GM10847 (cell line): ENCODE results near the gene CALM3.

ENCODE experiments used
- POLR2A ChIP-seq: IDR thresholded peaks from 2 replicates; pipeline ENCODE4 v1.6.1; 2011; ENCODE audit not compliant: insufficient read length; ENCODE audit errors: extremely low read depth

CALM3 gene

DNA sequence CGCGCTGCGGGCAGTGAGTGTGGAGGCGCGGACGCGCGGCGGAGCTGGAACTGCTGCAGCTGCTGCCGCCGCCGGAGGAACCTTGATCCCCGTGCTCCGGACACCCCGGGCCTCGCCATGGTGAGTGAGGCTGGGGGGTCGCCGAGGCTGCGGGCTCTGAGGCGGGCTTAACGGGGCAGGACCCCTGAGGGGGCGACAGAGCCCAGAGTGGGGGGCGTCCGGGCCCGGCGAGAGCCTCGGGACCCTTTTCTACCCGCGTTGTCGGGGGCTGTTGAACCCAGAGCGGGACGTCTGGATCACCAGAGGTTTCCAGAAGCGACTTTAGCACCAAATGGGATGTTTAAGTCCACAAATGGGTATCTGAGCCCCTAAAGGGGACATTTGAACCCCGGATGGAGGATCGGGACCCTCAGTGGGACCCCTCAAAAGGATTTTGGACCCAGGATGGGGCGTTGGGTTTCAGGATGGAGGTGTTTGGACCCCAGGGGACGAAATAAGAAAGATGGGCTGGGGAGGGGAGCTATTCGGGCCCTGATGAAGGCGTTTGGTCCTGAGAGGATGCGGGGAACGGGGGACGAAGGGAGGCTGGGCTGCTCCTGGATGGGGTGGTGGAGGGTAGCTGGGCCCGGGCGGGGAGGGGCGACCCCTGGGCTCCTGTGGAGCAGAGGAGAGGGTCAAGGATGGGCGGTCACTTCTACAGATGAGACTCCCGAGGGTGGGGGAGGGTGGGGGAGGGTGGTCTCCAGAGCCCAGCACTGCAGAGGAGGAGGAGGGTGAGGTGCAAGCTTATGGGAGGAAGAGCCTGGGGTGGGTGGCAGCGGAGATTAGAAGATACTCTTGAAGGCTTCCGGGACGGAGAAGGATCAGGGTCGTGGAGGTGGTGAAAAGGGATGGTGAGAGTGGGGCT is at the start of gene CALM3:
Gene CALM3 (plus strand): TSS at position 13 of the 907 bp plus-strand sequence. CDS start 105 bp downstream, at position 118.
- peak; percentile 70 for TF ChIP-seq POLR2A

DNA sequence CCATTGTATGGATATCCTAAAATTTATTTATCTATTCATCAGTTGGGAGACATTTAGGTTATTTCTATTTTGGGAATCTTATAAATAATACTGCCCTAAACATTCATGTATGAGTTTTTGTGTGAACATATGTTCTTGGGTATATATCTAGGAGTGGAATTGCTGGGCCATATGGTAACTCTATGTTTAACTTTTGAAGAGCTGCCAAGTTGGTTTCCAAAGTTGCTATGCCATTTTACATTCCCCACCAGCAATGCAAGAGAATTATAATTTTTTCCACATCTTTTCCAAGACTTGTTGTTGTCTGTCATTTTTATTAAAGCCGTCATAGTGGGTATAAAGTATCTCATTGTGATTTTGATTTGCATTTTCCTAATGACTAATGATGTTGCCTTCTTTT is 48.2 kb upstream of the CALM3 start:
- TF ChIP-seq POLR2A = no peak

DNA sequence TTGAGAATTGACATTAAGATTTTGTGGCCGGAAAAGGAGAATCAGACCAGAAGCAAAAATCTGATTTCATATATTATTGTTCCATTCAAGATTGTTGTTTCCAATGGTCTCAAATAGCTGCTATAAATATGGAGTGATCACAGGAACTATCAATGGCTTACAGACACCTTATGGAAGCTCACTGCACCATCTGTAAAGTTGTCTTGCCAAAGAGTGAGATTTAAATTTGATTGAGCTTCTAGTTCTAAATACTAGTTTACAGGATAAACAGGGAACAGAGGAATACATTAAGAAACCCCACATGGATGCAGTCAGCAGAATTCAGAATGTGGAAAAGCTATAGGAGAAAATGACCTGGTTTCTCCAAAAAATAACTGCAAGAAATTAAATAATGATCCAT is 47.0 kb upstream of the CALM3 start:
- TF ChIP-seq POLR2A = no peak

DNA sequence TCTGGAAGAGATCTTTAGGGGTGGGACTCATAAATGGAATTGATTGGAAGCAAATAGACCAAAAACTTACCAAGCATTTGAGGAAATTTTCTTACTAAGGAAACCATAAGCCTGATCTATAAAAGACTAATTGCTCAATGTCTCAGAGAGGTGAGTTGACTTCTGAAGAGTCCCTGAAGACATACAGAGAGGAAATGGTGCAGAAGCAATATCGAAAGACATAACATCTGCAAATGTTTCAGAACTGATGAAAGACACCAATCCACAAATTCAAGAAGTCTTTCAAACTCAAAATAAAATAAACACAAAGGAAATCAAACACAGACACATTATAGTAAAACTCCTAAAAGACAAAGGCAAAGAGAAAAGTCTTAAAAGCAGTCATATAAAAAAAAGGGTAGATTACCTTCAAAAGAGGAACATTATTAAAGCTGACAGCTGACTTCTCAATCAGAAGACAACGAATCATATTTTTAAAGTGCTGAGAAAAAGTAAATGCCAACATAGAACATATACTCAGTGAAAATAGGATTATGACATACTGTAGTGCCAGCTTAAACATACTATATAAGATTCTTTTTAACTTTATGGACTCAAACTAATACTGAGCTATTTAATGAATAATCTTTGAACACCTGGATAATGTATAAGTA is 45.4 kb upstream of the CALM3 start:
- TF ChIP-seq POLR2A = no peak

DNA sequence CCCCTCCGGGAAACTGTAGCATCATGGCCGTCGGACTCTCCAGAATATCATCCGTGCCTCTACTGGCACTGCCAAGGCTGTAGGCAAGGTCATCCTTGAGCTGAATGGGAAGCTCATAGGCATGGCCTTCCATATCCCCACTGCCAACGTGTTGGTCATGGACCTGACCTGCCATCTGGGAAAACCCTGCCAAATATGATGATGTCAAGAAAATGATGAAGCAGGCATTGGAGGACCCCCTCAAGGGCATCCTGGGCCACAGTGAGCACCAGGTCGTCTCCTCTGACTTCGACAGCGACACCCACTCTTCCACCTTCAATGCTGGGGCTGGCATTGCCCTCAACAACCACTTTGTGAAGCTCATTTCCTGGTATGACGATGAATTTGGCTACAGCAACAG is 41.9 kb upstream of the CALM3 start:
- no peak for TF ChIP-seq POLR2A

DNA sequence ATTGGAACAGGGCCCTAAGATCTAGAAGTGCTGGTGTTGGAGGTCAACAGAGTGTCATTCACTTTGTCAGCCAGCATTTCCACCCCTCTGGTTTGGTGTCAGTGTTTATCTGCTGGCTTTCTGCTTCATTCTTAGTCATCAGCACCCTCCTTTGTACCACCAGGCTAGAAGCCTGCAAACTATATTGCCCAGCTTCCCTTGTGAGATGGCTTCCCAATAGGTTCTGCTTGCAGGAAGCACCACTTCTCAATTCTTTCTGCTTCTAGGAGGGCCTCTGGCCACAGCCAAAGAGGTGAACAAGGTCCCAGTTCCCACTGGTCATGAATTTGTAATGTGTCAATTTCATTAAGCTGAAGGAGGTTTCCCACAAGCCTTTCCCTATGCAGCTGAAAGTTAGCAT is 36.4 kb upstream of the CALM3 start:
- TF ChIP-seq POLR2A = no peak

DNA sequence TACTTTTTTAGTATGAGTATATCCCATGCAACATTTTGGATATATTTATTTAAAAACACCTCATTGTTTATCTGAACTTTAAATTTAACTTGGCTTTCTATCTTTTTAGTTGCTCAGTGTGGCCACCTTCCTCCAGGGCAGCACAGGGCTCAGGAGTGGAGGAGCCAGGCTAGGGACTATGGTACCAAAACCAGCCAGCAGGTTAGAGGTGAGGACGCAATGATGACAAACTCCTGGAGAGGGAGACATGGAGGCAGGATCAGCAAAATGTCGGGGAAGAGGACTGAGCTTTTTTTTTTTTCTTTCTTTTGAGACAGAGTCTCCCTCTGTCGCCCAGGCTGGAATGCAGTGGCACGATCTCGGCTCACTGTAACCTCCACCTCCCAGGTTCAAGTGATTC is 29.6 kb upstream of the CALM3 start:
- TF ChIP-seq POLR2A = no peak

DNA sequence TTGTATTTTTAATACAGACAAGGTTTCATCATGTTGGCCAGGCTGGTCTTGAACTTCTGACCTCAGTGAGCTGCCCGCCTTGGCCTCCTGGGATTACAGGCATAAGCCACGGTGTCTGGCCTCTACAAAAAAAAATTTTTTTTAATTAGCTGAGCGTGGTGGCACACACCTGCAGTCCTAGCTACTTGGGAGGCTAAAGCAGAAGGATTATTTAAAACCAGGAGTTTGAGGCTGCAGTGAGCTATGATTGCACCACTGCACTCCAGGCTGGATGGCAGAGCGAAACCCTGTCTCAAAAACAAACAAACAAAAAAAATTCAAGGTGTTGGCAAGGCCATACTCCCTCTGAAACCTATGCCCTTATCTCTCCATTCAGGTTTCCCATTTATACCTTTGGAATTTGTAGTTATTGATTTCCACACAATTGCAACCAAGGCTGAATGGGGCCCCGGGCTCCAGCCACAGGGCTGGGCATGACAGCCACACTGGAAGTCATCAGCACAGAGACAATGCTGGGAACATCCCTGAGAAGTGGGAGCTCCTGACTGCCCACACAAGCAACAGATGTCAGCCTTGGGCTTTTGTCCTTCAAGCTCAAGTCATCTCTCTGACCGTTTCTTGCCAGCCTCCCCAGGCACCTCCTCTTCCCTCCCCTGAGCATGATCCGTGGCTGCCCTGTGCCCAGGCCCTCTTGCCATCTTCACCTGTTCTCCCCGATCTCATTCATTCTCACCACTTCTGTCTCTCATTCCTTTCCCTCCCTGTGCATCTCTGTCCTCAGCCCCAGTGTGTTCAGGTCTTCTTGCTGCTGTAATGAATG is 27.2 kb upstream of the CALM3 start:
- no peak for TF ChIP-seq POLR2A

DNA sequence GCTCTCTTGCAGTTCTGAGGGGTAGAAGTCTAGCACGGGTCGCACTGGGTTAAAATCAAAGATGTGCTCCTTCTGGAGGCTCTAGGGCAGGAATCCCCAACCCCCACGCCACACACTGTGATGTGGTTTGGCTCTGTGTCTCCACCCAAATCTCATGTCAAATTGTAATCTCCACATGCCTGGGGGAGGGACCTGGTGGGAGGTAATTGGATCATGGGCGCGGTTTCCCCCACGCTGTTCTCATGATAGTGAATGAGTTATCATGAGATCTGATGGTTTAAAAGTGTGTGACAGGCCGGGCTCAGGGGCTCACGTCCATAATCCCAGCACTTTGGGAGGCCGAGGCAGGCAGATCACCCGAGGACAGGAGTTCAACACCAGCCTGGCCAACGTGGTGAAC is 26.6 kb upstream of the CALM3 start:
- no peak for TF ChIP-seq POLR2A

DNA sequence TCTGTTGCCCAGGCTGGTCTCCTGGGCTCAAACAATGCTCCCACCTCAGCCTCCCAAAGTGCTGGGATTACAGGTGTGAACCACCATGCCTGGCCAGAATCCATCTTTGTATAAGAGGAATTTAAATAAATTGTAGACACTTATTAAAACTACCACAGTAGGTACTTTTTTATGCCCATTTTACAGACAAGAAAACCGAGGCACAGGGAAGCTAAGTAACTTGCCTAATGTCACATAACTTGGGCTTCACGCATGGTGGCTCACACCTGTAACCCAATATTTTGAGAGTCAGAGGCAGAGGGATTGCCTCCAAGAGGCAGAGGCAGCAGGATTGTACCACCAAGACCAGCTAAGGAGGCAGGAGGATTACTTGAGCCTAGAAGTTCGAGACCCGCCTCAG is 22.7 kb upstream of the CALM3 start:
- TF ChIP-seq POLR2A = no peak

DNA sequence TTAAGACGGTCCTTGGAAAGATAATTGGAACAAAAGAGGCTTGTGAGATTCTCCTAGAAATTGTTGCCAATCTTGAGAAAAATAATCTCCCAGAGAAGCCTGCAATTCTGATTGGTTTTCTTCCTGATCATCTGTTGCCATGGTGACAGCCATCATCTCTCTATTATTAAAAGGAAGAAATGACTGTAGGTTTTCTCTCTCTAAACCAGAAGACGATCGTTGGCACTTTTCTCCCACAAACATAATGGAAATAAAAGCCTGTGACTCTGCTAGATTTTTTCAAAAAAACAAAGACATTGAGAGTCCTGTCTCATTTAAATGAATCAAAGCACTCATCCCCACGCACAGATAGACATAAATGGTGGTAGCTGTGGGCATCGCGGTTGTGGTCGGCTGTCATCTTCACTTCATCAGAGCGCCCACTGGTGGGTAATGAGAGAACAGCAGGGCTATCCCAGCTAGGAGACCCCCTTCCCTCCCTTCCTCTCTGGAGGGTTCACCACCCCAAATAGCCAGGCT is 21.7 kb upstream of the CALM3 start:
- TF ChIP-seq POLR2A = no peak

DNA sequence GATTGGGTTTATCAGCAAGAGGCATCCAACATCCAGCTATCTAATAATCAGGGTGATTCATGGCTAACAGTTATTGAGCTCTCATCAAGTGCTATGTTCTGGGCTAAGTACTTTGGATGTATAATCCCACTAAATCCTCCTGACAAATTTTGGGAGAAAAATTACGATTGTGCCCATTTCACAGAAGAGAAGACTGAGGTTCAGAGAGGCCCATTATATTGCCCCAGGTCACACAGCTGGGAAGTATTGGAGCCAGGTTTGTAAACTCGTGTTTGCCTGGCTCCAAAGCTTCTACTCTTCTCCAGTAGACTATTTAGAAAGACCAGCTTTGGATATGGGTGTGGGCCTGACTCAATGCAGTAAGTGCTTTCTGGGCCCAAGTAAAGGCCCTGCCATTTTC is 20.9 kb upstream of the CALM3 start:
- TF ChIP-seq POLR2A = no peak

DNA sequence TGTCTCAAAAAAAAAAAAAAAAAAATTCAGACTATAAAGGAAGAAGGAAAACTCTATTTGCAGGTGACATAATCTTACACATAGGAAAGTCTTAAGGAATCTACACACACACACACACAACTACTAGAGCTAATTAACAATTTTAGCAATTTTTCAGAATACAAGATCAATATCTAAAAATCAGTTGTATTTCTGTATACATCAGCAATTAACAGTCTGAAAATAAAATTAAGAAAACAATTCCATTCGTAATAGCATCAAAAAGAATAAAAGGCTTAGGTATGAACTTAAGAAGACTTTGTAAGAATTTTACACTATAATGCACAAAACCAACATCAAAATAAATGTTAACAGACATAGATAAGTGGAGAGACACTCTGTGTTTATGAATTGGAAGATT is 15.6 kb upstream of the CALM3 start:
- TF ChIP-seq POLR2A = no peak

DNA sequence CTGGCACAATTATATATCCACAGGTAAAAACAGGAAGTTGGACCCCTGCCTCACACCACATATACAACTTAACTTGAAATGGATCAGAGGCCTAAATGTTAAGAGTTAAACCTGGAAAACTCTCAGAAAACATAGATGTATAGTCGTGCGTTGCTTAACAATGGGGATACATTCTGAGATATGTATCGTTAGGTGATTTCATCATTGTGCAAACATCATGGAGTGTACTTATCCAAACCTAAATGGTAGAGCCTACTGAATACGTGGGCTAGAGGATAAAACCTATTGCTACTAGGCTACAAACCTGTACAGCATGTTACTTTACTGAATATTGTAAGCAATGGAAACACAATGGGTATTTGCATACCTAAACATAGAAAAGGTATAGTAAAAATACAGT is 14.8 kb upstream of the CALM3 start:
- TF ChIP-seq POLR2A = no peak

DNA sequence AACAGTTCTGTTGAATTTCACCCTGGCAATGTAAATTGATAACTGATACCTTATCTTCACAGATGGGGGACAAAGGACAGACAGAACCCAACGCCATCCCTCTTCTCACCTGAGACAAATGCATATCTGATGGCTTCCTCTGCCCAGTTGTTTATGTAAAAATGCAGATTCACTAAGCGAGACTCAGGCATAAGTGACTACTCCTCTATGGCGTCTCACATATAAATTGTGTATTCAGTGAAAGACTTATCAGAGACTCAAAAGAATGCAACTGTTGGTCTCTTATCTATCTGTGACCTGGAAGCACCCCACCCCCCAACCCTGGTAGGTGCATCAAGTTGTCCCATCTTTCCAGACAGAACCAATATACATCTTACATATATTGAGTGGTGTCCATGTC is 13.3 kb upstream of the CALM3 start:
- TF ChIP-seq POLR2A = no peak

DNA sequence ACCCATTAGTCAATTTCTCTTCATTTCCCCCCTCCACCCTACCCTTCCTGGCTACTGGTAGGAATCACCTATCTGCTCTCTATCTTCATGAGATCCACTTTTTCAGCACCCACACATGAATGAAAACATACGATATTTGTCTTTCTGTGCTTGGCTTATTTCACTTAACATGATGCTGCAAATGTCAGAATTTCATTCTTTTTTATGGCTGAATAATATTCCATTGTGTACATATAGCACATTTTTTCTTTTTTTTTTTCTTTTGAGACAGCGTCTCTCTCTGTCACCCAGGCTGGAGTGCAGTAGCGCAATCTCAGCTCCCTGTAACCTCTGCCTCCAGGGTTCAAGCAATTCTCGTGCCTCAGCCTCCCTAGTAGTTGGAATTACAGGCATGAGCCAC is 9.9 kb upstream of the CALM3 start:
- TF ChIP-seq POLR2A = no peak

DNA sequence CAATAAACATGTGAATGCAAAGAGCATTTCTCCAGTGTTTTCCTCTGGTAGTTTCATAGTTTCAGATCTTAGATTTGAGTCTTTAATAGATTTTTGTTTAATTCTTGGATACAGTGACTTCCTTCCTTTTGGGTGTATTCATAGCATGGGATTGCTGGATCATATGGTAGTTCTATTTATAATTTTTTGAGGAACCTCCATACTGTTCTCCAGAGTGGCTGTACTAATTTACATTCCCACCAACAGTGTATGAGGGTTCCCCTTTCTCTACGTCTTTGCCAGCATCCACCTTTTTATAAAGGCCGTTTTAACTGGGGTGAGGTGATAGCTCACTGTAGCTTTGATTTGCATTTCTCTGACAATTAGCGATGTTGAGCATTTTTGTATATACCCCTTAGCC is 9.3 kb upstream of the CALM3 start:
- no peak for TF ChIP-seq POLR2A
